K562 (cell line): ENCODE data around the gene TNFRSF11A. TPM values are rescaled to one million over a fixed set of nuclear protein-coding genes. Genes with fewer than 3 reads are reported as not detected.
A peak's percentile ranks its signal among the peaks of the same experiment; 100 is the strongest.

Experiments
- ATAC-seq: fragments of 200-7000 bp; cut with Tn5 transposase; 3 replicates; pipeline ENCODE4 v1.9.1; 2020; ENCODE audit warnings: moderate library complexity
- BruUV-seq: library from RNA; stranded (reverse); fragments of 400-500 nt; replicated peaks from 2 replicates; lab custom pipeline; 2021; lab: Mats Ljungman, UMichigan
- CTCF ChIA-PET: fragments of 300-600 bp; formaldehyde crosslinking; extraction: SDS; loops from one replicate; lab custom pipeline; 2021; ENCODE audit warnings: low intra/inter-chr PET ratio; lab: Yijun Ruan, JAX
- POLR2A ChIA-PET: fragments of 300-600, 350-650 bp; sonication (Branson Sonifier 250); formaldehyde crosslinking; extraction: SDS; loops from one replicate; lab custom pipeline; 2021; ENCODE audit warnings: antibody characterized with exemption, inconsistent platforms; lab: Yijun Ruan, JAX
- DNase-seq, 4 experiments: peaks; one replicate each; pipeline versions ENCODE4 v3.0.0 to v3.0.0-alpha.2; 2011 to 2018; ENCODE audit warnings: low spot score in 3 of 4, mixed read lengths in 3 of 4; ENCODE audit errors: extremely low read depth in 1 of 4
- FAIRE-seq: peaks from 2 replicates; lab custom pipeline; 2011; peaks lifted over from hg19 to GRCh38; lab: Jason Lieb, UNC
- H2AFZ ChIP-seq: 2 replicates; pipeline ENCODE4 v1.6.0; 2011; ENCODE audit warnings: low read depth, low read length, control low read depth, inconsistent platforms
- H3K27ac ChIP-seq: fragments of 200-600 bp; 3 replicates; pipeline ENCODE4 v1.8.0; 2011; ENCODE audit warnings: low read depth, mild to moderate bottlenecking, control low read depth, inconsistent platforms, low read length, moderate library complexity, mixed read lengths; ENCODE audit errors: extremely low read depth
- H3K27me3 ChIP-seq, 2 experiments: fragments of 300-600 bp in 1 of 2; 2 replicates in 1 of 2; 3 replicates in 1 of 2; pipeline versions ENCODE4 v1.6.0 to v1.8.0; 2011; ENCODE audit warnings: inconsistent platforms in 2 of 2, low read length in 2 of 2, mild to moderate bottlenecking in 1 of 2, mixed read lengths in 1 of 2, moderate library complexity in 1 of 2; ENCODE audit not compliant: control insufficient read depth in 2 of 2, insufficient read depth in 2 of 2
- H3K36me3 ChIP-seq: fragments of 300-600 bp; 3 replicates; pipeline ENCODE4 v1.8.0; 2011; ENCODE audit warnings: mild to moderate bottlenecking, low read length, inconsistent platforms; ENCODE audit not compliant: control insufficient read depth, insufficient read depth
- H3K4me1 ChIP-seq, 2 experiments: fragments of 200-600 bp in 1 of 2; replicated peaks in 1 of 2; 2 replicates in 1 of 2; 3 replicates in 1 of 2; pipeline versions ENCODE4 v1.5.1 to v1.8.0; 2011; ENCODE audit warnings: inconsistent platforms in 2 of 2, low read length in 2 of 2, mild to moderate bottlenecking in 1 of 2, mixed read lengths in 1 of 2, moderate library complexity in 1 of 2; ENCODE audit not compliant: control insufficient read depth in 2 of 2, insufficient read depth in 2 of 2
- H3K4me2 ChIP-seq: 2 replicates; pipeline ENCODE4 v1.6.1; 2011; ENCODE audit warnings: low read length, control low read depth, inconsistent platforms, mixed read lengths; ENCODE audit not compliant: insufficient read depth
- H3K4me3 ChIP-seq: fragments of 200-600 bp; sonication (generic), shearing (Covaris generic); 2 replicates; pipeline ENCODE4 v1.5.1; 2016; ENCODE audit warnings: control low read depth, inconsistent platforms
- H3K79me2 ChIP-seq: fragments of 200-600 bp; 3 replicates; pipeline ENCODE4 v1.8.0; 2011; ENCODE audit warnings: low read length, inconsistent platforms; ENCODE audit not compliant: control insufficient read depth, insufficient read depth
- H3K9ac ChIP-seq, 2 experiments: 2 replicates each; pipeline versions ENCODE4 v1.6.0 to v1.6.1; 2011; ENCODE audit warnings: low read depth in 2 of 2, low read length in 2 of 2, control low read depth in 1 of 2, inconsistent platforms in 1 of 2, mild to moderate bottlenecking in 1 of 2, mixed read lengths in 1 of 2; ENCODE audit not compliant: insufficient read depth in 1 of 2
- H3K9me1 ChIP-seq: one replicate; pipeline ENCODE4 v1.6.0; 2011; ENCODE audit warnings: inconsistent platforms, mild to moderate bottlenecking, low read length, moderate library complexity; ENCODE audit not compliant: control insufficient read depth, insufficient read depth
- H3K9me3 ChIP-seq: replicated peaks from 2 replicates; pipeline ENCODE4 v1.5.1; 2011; ENCODE audit warnings: low read depth, low read length, inconsistent platforms; ENCODE audit not compliant: control insufficient read depth, insufficient read depth
- H4K20me1 ChIP-seq: replicated peaks from 2 replicates; pipeline ENCODE4 v1.6.1; 2011; ENCODE audit warnings: low read length, inconsistent platforms, mixed read lengths; ENCODE audit not compliant: control insufficient read depth, insufficient read depth
- ATF1 ChIP-seq, 2 experiments: fragments of 450-650 bp in 1 of 2; IDR thresholded peaks; 2 replicates each; pipeline ENCODE4 v1.6.1; 2016; ENCODE audit warnings: missing compliant biosample characterization in 1 of 2, missing genetic modification characterization in 1 of 2
- ATF3 ChIP-seq, 2 experiments: fragments of 450-650 bp in 1 of 2; sonication (generic) in 1 of 2; formaldehyde crosslinking in 1 of 2; IDR thresholded peaks in 1 of 2; conservative IDR thresholded peaks in 1 of 2; 2 replicates each; pipeline versions ENCODE4 v1.6.1 to v1.8.1; 2016 to 2023; ENCODE audit warnings: mild to moderate bottlenecking in 2 of 2, moderate library complexity in 2 of 2, inconsistent platforms in 1 of 2, missing genetic modification reagents in 1 of 2
- C11orf30 ChIP-seq: fragments of 450-650 bp; IDR thresholded peaks from 2 replicates; pipeline ENCODE4 v1.6.1; 2016; ENCODE audit warnings: low read depth, mild to moderate bottlenecking
- CREM ChIP-seq: IDR thresholded peaks from 2 replicates; pipeline ENCODE4 v1.6.1; 2014; ENCODE audit warnings: antibody characterized with exemption, low read depth
- FOSL1 ChIP-seq: fragments of 200-800 bp; sonication (Bioruptor generic); conservative IDR thresholded peaks from 2 replicates; pipeline ENCODE4 v1.6.1; 2016; ENCODE audit warnings: missing genetic modification characterization, missing compliant biosample characterization
- JUND ChIP-seq, 2 experiments: IDR thresholded peaks; 2 replicates in 1 of 2; 3 replicates in 1 of 2; pipeline ENCODE4 v1.6.1; 2011; ENCODE audit warnings: borderline replicate concordance in 2 of 2, low read depth in 2 of 2, low read length in 2 of 2, improper control_type of control experiment in 1 of 2, missing biosample characterization in 1 of 2, missing genetic modification characterization in 1 of 2, missing genetic modification reagents in 1 of 2
- MAFG ChIP-seq: fragments of 450-650 bp; conservative IDR thresholded peaks from 2 replicates; pipeline ENCODE4 v1.6.1; 2016; ENCODE audit warnings: missing genetic modification characterization, missing compliant biosample characterization
- MAFK ChIP-seq: IDR thresholded peaks from 2 replicates; pipeline ENCODE4 v1.6.1; 2011; ENCODE audit warnings: low read length, improper control_type of control experiment
- NFE2 ChIP-seq: IDR thresholded peaks from 2 replicates; pipeline ENCODE4 v1.6.1; 2014; ENCODE audit warnings: antibody characterized with exemption, low read depth
- NRF1 ChIP-seq, 2 experiments: fragments of 450-650 bp; IDR thresholded peaks in 1 of 2; conservative IDR thresholded peaks in 1 of 2; 2 replicates each; pipeline ENCODE4 v1.6.1; 2014; ENCODE audit warnings: mild to moderate bottlenecking in 2 of 2
- PRMT5 ChIP-seq: sonication (generic); formaldehyde crosslinking; IDR thresholded peaks from 2 replicates; pipeline ENCODE4 v1.5.0; 2020; ENCODE audit warnings: missing genetic modification reagents
- ZBTB2 ChIP-seq: fragments of 450-650 bp; IDR thresholded peaks from 2 replicates; pipeline ENCODE4 v1.6.1; 2016; ENCODE audit warnings: antibody characterized with exemption
- ZNF347 ChIP-seq: fragments of 450-650 bp; formaldehyde crosslinking; IDR thresholded peaks from 2 replicates; pipeline ENCODE4 v1.4.0; 2020; ENCODE audit warnings: low read depth, mild to moderate bottlenecking, moderate library complexity
- WGBS: fragments of 100-300 bp; shearing (Covaris generic); methylation state at CpG from one replicate; pipeline ENCODE4 v1.1.6; 2016; ENCODE audit warnings: low coverage, mixed read lengths; ENCODE audit not compliant: insufficient coverage; ENCODE audit errors: missing lambda C conversion rate; 5-methylcytosine and 5-hydroxymethylcytosine counted together
- in situ Hi-C: fragments of 300-500 bp; cut with MboI; formaldehyde crosslinking; loops from 4 replicates; pipeline ENCODE4 v1.15.0; 2018; ENCODE audit warnings: inconsistent platforms, mixed read lengths
- intact Hi-C: fragments of 100-400 bp; cut with micrococcal nuclease; formaldehyde crosslinking; loops from 2 replicates; pipeline ENCODE4 v1.14.2; 2022
- polyA plus RNA-seq, 8 experiments: library from polyadenylated mRNA; depleted of rRNA in 4 of 8; stranded (reverse) in 5 of 8; unstranded in 3 of 8; fragments of >200 nt; fragmentation: Nextera tagmentation in 2 of 8; fragmentation: Illumina TruSeq in 1 of 8; extraction: Ambion mirVana in 2 of 8; extraction: Trizol in 1 of 8; gene quantifications; 2 replicates each; pipeline versions ENCODE4 v1.2.1 to v1.2.3, GENCODE V29; 2011 to 2014; ENCODE audit warnings: inconsistent platforms in 1 of 8, missing spikeins in 1 of 8
- total RNA-seq, 7 experiments: library from RNA; depleted of rRNA in 6 of 7; stranded (reverse); fragments of >200 nt in 6 of 7; fragmentation: Illumina TruSeq in 2 of 7; extraction: Trizol in 2 of 7; gene quantifications; 2 replicates each; pipeline versions ENCODE4 v1.2.1 to v1.2.3, GENCODE V29; 2011 to 2021; ENCODE audit warnings: low replicate concordance in 1 of 7

Gene TNFRSF11A
- total and polyA plus RNA-seq, 9 of the 15 experiments (the other 6 are each of a cell fraction or from before 2014, with no cell fraction given): 0.03 to 0.06 (median 0.04) TPM; not detected in 6

DNA sequence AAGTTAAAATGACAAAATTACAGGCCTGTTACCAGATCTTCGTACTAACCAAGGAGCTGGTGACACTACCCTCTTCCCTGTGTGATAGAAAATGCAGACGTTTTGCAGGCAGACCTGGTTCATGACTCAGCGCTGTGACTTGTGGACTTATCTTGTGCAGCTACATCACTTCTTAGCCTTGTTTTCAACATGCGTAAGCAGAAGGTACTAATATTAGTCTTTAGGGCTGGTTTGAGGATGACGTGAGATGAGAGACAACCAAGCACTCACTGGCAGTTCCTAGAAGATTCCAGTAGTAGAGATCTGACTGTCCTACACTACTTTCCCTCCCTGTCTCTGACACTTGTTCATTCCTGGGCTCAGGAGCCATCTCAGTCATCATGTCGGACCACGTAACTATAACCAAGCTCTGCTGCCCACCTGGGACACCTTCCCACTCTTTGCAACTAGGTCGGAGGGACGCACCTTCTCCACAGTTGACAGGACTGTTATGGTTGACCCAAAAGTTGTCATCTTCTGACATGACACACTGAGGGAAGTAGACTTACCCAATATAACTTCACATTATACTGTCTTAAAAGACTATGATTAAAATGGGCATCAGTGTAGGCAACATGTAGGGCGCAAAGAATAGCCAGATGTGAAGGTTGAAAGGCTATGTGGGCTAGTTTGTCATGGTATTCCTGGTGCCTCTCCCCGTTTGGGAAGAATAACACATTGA is 64.8 kb downstream of the TNFRSF11A start:
- peaks cover 0 to 3% of the 10 kb centered on the region in 2 experiments; a peak in 1 of 5 replicates for H3K27me3 ChIP-seq
- 0 out of 2 replicates have a peak overlapping the region, but pooled peaks have one; percentile 50 for H2AFZ ChIP-seq
- no TSS peak for BruUV-seq
- intact Hi-C loops: no loop called here
- in situ Hi-C loops: no loop called here
- FAIRE-seq: peak; percentile 65
- peaks cover 5 to 8% of the 10 kb centered on the region in 2 experiments; a peak in 4 of 5 replicates for H3K4me1 ChIP-seq
- H3K79me2 ChIP-seq: no peaks in the 10 kb centered on the region
- POLR2A ChIA-PET: interaction anchor here (0.9 kb wide), 1 partner anchor 14 kb away, joined by 3 read pairs; no protein-coding TSS in a partner anchor
- H3K27ac ChIP-seq: no peak overlapping the region
- no peak overlapping the region for H3K4me2 ChIP-seq
- no peaks in the 10 kb centered on the region for H3K9me3 ChIP-seq
- CTCF ChIA-PET: no interaction called here
- ATAC-seq: peak; percentile 65; the same call in 2 of the 3 replicates
- H3K4me3 ChIP-seq: no peak overlapping the region
- DNase-seq: peak in 2 of 4 experiments; percentile 16 to 42
- 20% methylated on average over 10 of the region's 11 CpGs for WGBS
- peak; percentile 48; the same call in 1 of the 2 replicates for TF ChIP-seq FOSL1
- peak; percentile 55 for TF ChIP-seq NFE2
- peak; percentile 37; the same call in 1 of the 2 replicates for TF ChIP-seq JUND (IDR thresholded peaks at IDR 0.05; ENCODE audit: borderline replicate concordance, low read depth, low read length)
- TF ChIP-seq JUND (tag; IDR thresholded peaks at IDR 0.05; ENCODE audit: borderline replicate concordance, low read depth, low read length): no peak; the same call in 2 of the 3 replicates
- peak; percentile 24; the same call in 1 of the 2 replicates for TF ChIP-seq ATF3 (IDR thresholded peaks at IDR 0.05)
- no peak for TF ChIP-seq ATF3 (CRISPR knock-in tag; conservative IDR thresholded peaks at IDR 0.05)
- TF ChIP-seq C11orf30: peak; percentile 32; the same call in 1 of the 2 replicates
- TF ChIP-seq PRMT5 (CRISPR knock-in tag): no peak
- TF ChIP-seq MAFG (tag): peak; percentile 58
- TF ChIP-seq NRF1 (conservative IDR thresholded peaks at IDR 0.05 in 1 of 2, IDR thresholded peaks at IDR 0.05 in 1 of 2): peak in 1 of 2 experiments; percentile 17; a peak in 2 of 4 replicates
- TF ChIP-seq MAFK: peak; percentile 43; the same call in 1 of the 2 replicates
- TF ChIP-seq ATF1 (CRISPR knock-in tag; IDR thresholded peaks at IDR 0.05): no peak
- 0 out of 2 replicates have a peak, but pooled peaks have one; percentile 20 for TF ChIP-seq ATF1 (tag; IDR thresholded peaks at IDR 0.05)
- TF ChIP-seq ZBTB2: no peak
- TF ChIP-seq ZNF347 (CRISPR knock-in tag): no peak
- TF ChIP-seq CREM: peak; percentile 25; the same call in 1 of the 2 replicates
- no peak overlapping the region for H3K9ac ChIP-seq
- no peaks in the 10 kb centered on the region for H3K9me1 ChIP-seq
- H3K36me3 ChIP-seq: no peaks in the 10 kb centered on the region
- no peaks in the 10 kb centered on the region for H4K20me1 ChIP-seq
